NB4 (cell line): Measurements from ENCODE around the gene TBCA.

Experiments
- CTCF ChIP-seq: IDR thresholded peaks from one replicate; pipeline ENCODE4 v1.5.1; 2012; ENCODE audit warnings: low read depth, low read length
- POLR2A ChIP-seq: IDR thresholded peaks from 2 replicates; pipeline ENCODE4 v1.6.1; 2011; ENCODE audit warnings: mild to moderate bottlenecking; ENCODE audit not compliant: insufficient read length; ENCODE audit errors: extremely low read depth

GRCh38 chr5:77795268-77795667 lies 19.1 kb upstream of the TBCA start:
- TF ChIP-seq CTCF (no peak), POLR2A (no peak)
